HG03066 (cell line): Measurements from ENCODE around the gene KRTCAP3.
"Not testable (repeated sequence)": the region's sequence is repeated elsewhere in the genome, so short reads cannot be mapped to it uniquely, and the experiment has no call there.

Experiments used
- ATAC-seq: cut with Tn5 transposase; IDR thresholded peaks from one replicate; pipeline ENCODE4 v1.9.1; 2021; ENCODE audit warnings: low read depth; ENCODE audit not compliant: unreplicated experiment

The KRTCAP3 gene

GRCh38 chr2:27441958-27442919, at the start of gene KRTCAP3:
KRTCAP3 (plus strand) TSS chr2:27442381; CDS start chr2:27442413, 32 bp downstream.
- no peak for ATAC-seq

GRCh38 chr2:27393225-27393624, 49.0 kb upstream of the KRTCAP3 start:
- no peak for ATAC-seq

- ATAC-seq, result no peak
Observed at GRCh38 chr2:27398962-27399361, 43.2 kb upstream of the KRTCAP3 start.

GRCh38 chr2:27400348-27401135, 41.6 kb upstream of the KRTCAP3 start:
- no peak for ATAC-seq

- no peak for ATAC-seq
Observed at GRCh38 chr2:27407798-27408491, 34.2 kb upstream of the KRTCAP3 start.

- ATAC-seq, result peak; percentile 21
Observed at GRCh38 chr2:27408601-27409320, 33.4 kb upstream of the KRTCAP3 start.

GRCh38 chr2:27409321-27410073, 32.7 kb upstream of the KRTCAP3 start, which contains the start of gene PPM1G:
PPM1G (minus strand) TSS chr2:27409591; CDS start chr2:27409422, 169 bp downstream.
- ATAC-seq, result peak; percentile 88

GRCh38 chr2:27412419-27413152, 29.6 kb upstream of the KRTCAP3 start:
- ATAC-seq, result no peak

GRCh38 chr2:27416151-27416550, 26.0 kb upstream of the KRTCAP3 start:
- no peak for ATAC-seq

GRCh38 chr2:27420996-27421395, 21.2 kb upstream of the KRTCAP3 start:
- no peak for ATAC-seq

- ATAC-seq, result no peak
Observed at GRCh38 chr2:27421660-27422250, 20.4 kb upstream of the KRTCAP3 start.

GRCh38 chr2:27422958-27423357, 19.2 kb upstream of the KRTCAP3 start:
- ATAC-seq, result no peak

GRCh38 chr2:27425039-27425438, 17.1 kb upstream of the KRTCAP3 start:
- ATAC-seq, result not testable (repeated sequence)

- ATAC-seq, result no peak
Observed at GRCh38 chr2:27427863-27428212, 14.3 kb upstream of the KRTCAP3 start.

GRCh38 chr2:27428213-27428977, 13.8 kb upstream of the KRTCAP3 start, which contains the start of gene NRBP1:
NRBP1 (plus strand) TSS chr2:27428631; CDS start chr2:27433274, 4,643 bp downstream.
- peak; percentile 84 for ATAC-seq

GRCh38 chr2:27428978-27429541, 13.1 kb upstream of the KRTCAP3 start:
- peak; percentile 64 for ATAC-seq

GRCh38 chr2:27431395-27431794, 10.8 kb upstream of the KRTCAP3 start:
- ATAC-seq, result no peak
